K562 (cell line): ENCODE results near the gene RIMBP3C. TPM values are rescaled to one million over a fixed set of nuclear protein-coding genes. Genes with fewer than 3 reads are reported as not detected.

Experiments used
- HNRNPK ChIP-seq: fragments of 200-400 bp; formaldehyde crosslinking; IDR thresholded peaks from one replicate; pipeline ENCODE4 v1.6.1; 2018; ENCODE audit warnings: mild to moderate bottlenecking, low read depth, low read length; ENCODE audit not compliant: poor library complexity, severe bottlenecking
- NELFE ChIP-seq: IDR thresholded peaks from 2 replicates; pipeline ENCODE4 v1.6.1; 2011; ENCODE audit warnings: mild to moderate bottlenecking; ENCODE audit not compliant: insufficient read depth, insufficient read length
- NR4A1 ChIP-seq, 2 experiments: fragments of 250-450 bp in 1 of 2; fragments of 450-650 bp in 1 of 2; sonication (Bioruptor Pico) in 1 of 2; IDR thresholded peaks; 2 replicates each; pipeline versions ENCODE4 v1.4.0 to v1.6.1; 2016 to 2020; ENCODE audit warnings: mild to moderate bottlenecking in 2 of 2, missing compliant biosample characterization in 1 of 2, missing genetic modification characterization in 1 of 2, moderate library complexity in 1 of 2
- RFX5 ChIP-seq: IDR thresholded peaks from 2 replicates; pipeline ENCODE4 v1.6.1; 2011; ENCODE audit warnings: low read depth, mild to moderate bottlenecking, improper control_type of control experiment, low read length
- SLC30A9 ChIP-seq: fragments of 250-450 bp; sonication (Bioruptor Pico); IDR thresholded peaks from 2 replicates; pipeline ENCODE4 v1.8.0; 2022; ENCODE audit warnings: mild to moderate bottlenecking, moderate library complexity
- STAG1 ChIP-seq: sonication (generic); formaldehyde crosslinking; IDR thresholded peaks from 2 replicates; pipeline ENCODE4 v1.5.0; 2020; ENCODE audit warnings: missing genetic modification reagents, borderline replicate concordance
- TEAD4 ChIP-seq, 2 experiments: sonication (generic) in 1 of 2; formaldehyde crosslinking in 1 of 2; IDR thresholded peaks; 2 replicates each; pipeline versions ENCODE4 v1.6.1 to v1.8.0; 2012 to 2022; ENCODE audit warnings: borderline replicate concordance in 1 of 2, inconsistent platforms in 1 of 2, low read length in 1 of 2, mild to moderate bottlenecking in 1 of 2, missing genetic modification reagents in 1 of 2
- ZNF124 ChIP-seq: sonication (generic); formaldehyde crosslinking; IDR thresholded peaks from 2 replicates; pipeline ENCODE4 v1.8.1; 2022; ENCODE audit warnings: missing genetic modification reagents
- ZNF561 ChIP-seq: fragments of 450-650 bp; formaldehyde crosslinking; conservative IDR thresholded peaks from 2 replicates; pipeline ENCODE4 v1.4.0; 2020; ENCODE audit warnings: mild to moderate bottlenecking, moderate library complexity
- ZNF586 ChIP-seq: fragments of 450-650 bp; formaldehyde crosslinking; conservative IDR thresholded peaks from 2 replicates; pipeline ENCODE4 v1.4.0; 2020; ENCODE audit warnings: mild to moderate bottlenecking, moderate library complexity
- ZNF589 ChIP-seq: fragments of 200-800 bp; sonication (Bioruptor generic); IDR thresholded peaks from 2 replicates; pipeline ENCODE4 v1.6.1; 2016; ENCODE audit warnings: low read depth, missing genetic modification characterization, missing compliant biosample characterization
- ZNF695 ChIP-seq: fragments of 450-650 bp; formaldehyde crosslinking; IDR thresholded peaks from 2 replicates; pipeline ENCODE4 v1.4.0; 2020; ENCODE audit warnings: mild to moderate bottlenecking, moderate library complexity
- polyA plus RNA-seq, 8 experiments: library from polyadenylated mRNA; depleted of rRNA in 4 of 8; stranded (reverse) in 5 of 8; unstranded in 3 of 8; fragments of >200 nt; fragmentation: Nextera tagmentation in 2 of 8; fragmentation: Illumina TruSeq in 1 of 8; extraction: Ambion mirVana in 2 of 8; extraction: Trizol in 1 of 8; gene quantifications; 2 replicates each; pipeline versions ENCODE4 v1.2.1 to v1.2.3, GENCODE V29; 2011 to 2014; ENCODE audit warnings: inconsistent platforms in 1 of 8, missing spikeins in 1 of 8
- total RNA-seq, 7 experiments: library from RNA; depleted of rRNA in 6 of 7; stranded (reverse); fragments of >200 nt in 6 of 7; fragmentation: Illumina TruSeq in 2 of 7; extraction: Trizol in 2 of 7; gene quantifications; 2 replicates each; pipeline versions ENCODE4 v1.2.1 to v1.2.3, GENCODE V29; 2011 to 2021; ENCODE audit warnings: low replicate concordance in 1 of 7
- TF ChIP-seq, protein P1 (sequence below): fragments of 250-450 bp; sonication (Bioruptor Pico); IDR thresholded peaks from 2 replicates; pipeline ENCODE4 v1.8.0; 2022; ENCODE audit warnings: inconsistent platforms, mild to moderate bottlenecking, moderate library complexity, borderline replicate concordance
- TF ChIP-seq, protein P2 (sequence below): sonication (generic); formaldehyde crosslinking; IDR thresholded peaks from 2 replicates; pipeline ENCODE4 v1.8.1; 2023; ENCODE audit warnings: mild to moderate bottlenecking, missing genetic modification reagents
- TF ChIP-seq, protein P3 (sequence below): fragments of 200-800 bp; sonication (Bioruptor generic); IDR thresholded peaks from 2 replicates; pipeline ENCODE4 v1.6.1; 2016; ENCODE audit warnings: missing genetic modification characterization, missing compliant biosample characterization

RIMBP3C gene
- total and polyA plus RNA-seq, 9 of the 15 experiments (the other 6 are each of a cell fraction or from before 2014, with no cell fraction given), result 0.09 to 0.98 (median 0.17) TPM; not detected in 2

DNA sequence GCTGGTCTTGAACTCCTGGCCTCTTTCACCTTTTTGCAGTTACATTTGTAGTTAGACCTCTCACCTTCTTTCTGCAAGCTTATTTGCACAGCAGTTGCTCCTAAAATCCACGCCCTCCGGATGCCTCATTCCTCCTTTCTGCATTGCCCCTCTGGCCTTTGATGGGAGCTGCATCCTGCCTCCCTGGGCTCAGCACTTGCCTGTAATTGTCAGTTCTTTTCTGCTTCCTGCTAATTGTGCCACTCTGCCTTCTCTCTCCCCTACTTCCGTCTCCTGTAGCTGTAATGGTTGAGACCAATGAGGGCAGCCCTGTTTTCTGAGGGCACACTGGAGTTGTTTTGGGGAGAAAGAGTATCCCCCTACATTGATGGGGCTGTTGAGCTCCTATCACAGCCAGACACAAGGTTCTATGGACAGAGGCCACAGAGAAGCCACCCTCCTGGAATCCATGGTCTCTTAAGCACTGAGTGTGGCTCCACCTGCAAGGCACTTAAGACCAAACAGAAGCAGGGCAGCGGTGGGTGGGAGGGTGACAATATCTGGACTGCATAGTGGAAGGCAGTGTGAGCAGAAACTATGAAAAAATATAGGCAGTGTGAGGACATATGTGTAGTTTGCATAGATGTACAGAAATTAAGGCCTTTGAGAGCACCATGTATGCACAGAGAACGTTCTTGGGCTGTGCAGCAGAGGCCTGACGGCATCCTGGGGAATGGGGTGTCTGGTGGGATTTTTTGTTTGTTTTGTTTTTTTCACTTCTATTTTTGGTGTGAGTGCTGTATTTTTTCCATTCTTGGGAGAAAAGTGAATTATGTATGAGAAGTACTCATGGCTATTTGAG lies 48.0 kb upstream of the RIMBP3C start (continued):
- TF ChIP-seq SLC30A9 (CRISPR knock-in tag) (no peak), STAG1 (peak; percentile 12), ZNF561 (CRISPR knock-in tag) (0 out of 2 replicates have a peak, but pooled peaks have one; percentile 5), RFX5 (no peak), NELFE (no peak), TEAD4 (IDR thresholded peaks at IDR 0.05; ENCODE audit: low read length) (no peak), TEAD4 (CRISPR knock-in tag; IDR thresholded peaks at IDR 0.05; ENCODE audit: borderline replicate concordance) (0 out of 2 replicates have a peak, but pooled peaks have one; percentile 68), NR4A1 (CRISPR knock-in tag; IDR thresholded peaks at IDR 0.05) (no peak), NR4A1 (tag; IDR thresholded peaks at IDR 0.05) (no peak), ZNF695 (CRISPR knock-in tag) (no peak), ZNF586 (CRISPR knock-in tag) (no peak), ZNF589 (no peak), ZNF124 (CRISPR knock-in tag) (no peak), HNRNPK (no peak)
- TF ChIP-seq, protein P1, sequence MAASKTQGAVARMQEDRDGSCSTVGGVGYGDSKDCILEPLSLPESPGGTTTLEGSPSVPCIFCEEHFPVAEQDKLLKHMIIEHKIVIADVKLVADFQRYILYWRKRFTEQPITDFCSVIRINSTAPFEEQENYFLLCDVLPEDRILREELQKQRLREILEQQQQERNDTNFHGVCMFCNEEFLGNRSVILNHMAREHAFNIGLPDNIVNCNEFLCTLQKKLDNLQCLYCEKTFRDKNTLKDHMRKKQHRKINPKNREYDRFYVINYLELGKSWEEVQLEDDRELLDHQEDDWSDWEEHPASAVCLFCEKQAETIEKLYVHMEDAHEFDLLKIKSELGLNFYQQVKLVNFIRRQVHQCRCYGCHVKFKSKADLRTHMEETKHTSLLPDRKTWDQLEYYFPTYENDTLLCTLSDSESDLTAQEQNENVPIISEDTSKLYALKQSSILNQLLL, result no peak
- TF ChIP-seq, protein P2, sequence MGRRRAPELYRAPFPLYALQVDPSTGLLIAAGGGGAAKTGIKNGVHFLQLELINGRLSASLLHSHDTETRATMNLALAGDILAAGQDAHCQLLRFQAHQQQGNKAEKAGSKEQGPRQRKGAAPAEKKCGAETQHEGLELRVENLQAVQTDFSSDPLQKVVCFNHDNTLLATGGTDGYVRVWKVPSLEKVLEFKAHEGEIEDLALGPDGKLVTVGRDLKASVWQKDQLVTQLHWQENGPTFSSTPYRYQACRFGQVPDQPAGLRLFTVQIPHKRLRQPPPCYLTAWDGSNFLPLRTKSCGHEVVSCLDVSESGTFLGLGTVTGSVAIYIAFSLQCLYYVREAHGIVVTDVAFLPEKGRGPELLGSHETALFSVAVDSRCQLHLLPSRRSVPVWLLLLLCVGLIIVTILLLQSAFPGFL (CRISPR knock-in tag), result 0 out of 2 replicates have a peak, but pooled peaks have one; percentile 30
- TF ChIP-seq, protein P3, sequence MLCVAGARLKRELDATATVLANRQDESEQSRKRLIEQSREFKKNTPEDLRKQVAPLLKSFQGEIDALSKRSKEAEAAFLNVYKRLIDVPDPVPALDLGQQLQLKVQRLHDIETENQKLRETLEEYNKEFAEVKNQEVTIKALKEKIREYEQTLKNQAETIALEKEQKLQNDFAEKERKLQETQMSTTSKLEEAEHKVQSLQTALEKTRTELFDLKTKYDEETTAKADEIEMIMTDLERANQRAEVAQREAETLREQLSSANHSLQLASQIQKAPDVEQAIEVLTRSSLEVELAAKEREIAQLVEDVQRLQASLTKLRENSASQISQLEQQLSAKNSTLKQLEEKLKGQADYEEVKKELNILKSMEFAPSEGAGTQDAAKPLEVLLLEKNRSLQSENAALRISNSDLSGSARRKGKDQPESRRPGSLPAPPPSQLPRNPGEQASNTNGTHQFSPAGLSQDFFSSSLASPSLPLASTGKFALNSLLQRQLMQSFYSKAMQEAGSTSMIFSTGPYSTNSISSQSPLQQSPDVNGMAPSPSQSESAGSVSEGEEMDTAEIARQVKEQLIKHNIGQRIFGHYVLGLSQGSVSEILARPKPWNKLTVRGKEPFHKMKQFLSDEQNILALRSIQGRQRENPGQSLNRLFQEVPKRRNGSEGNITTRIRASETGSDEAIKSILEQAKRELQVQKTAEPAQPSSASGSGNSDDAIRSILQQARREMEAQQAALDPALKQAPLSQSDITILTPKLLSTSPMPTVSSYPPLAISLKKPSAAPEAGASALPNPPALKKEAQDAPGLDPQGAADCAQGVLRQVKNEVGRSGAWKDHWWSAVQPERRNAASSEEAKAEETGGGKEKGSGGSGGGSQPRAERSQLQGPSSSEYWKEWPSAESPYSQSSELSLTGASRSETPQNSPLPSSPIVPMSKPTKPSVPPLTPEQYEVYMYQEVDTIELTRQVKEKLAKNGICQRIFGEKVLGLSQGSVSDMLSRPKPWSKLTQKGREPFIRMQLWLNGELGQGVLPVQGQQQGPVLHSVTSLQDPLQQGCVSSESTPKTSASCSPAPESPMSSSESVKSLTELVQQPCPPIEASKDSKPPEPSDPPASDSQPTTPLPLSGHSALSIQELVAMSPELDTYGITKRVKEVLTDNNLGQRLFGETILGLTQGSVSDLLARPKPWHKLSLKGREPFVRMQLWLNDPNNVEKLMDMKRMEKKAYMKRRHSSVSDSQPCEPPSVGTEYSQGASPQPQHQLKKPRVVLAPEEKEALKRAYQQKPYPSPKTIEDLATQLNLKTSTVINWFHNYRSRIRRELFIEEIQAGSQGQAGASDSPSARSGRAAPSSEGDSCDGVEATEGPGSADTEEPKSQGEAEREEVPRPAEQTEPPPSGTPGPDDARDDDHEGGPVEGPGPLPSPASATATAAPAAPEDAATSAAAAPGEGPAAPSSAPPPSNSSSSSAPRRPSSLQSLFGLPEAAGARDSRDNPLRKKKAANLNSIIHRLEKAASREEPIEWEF (CRISPR knock-in tag), result no peak
